GM12878 (cell line): ENCODE results near the gene MAPK8. TPM values are rescaled to one million over a fixed set of nuclear protein-coding genes. Genes with fewer than 3 reads are reported as not detected.

Source experiments
- ATAC-seq: fragments of 200-7000 bp; cut with Tn5 transposase; 3 replicates; pipeline ENCODE4 v1.9.1; 2020; ENCODE audit warnings: mild to moderate bottlenecking, moderate library complexity
- BruUV-seq: library from RNA; stranded (reverse); fragments of 400-500 nt; replicated peaks from 2 replicates; lab custom pipeline; 2021; lab: Mats Ljungman, UMichigan
- CTCF ChIA-PET: fragments of 300-600 bp; sonication (Branson Sonifier 250); formaldehyde crosslinking; extraction: SDS; loops from one replicate; lab custom pipeline; 2021; ENCODE audit warnings: inconsistent platforms; lab: Yijun Ruan, JAX
- POLR2A ChIA-PET: fragments of 350-600 bp; formaldehyde crosslinking; extraction: SDS; loops from one replicate; lab custom pipeline; 2021; ENCODE audit warnings: inconsistent platforms; lab: Charles Lee
- RAD21 ChIA-PET: fragments of 300-600 bp; sonication (Branson Sonifier 250); formaldehyde crosslinking; loops from one replicate; lab custom pipeline; 2023; ENCODE audit warnings: antibody characterized with exemption; ENCODE audit not compliant: unreplicated experiment; lab: Charles Lee
- SMC1A ChIA-PET: fragments of 300-600 bp; sonication (Branson Sonifier 250); formaldehyde crosslinking; loops from one replicate; lab custom pipeline; 2023; ENCODE audit not compliant: unreplicated experiment, uncharacterized antibody; lab: Charles Lee
- DNase-seq: peaks from one replicate; pipeline ENCODE4 v3.0.0-alpha.2; 2011; ENCODE audit warnings: low read depth, low spot score
- FAIRE-seq: peaks from 3 replicates; lab custom pipeline; 2011; peaks lifted over from hg19 to GRCh38; lab: Jason Lieb, UNC
- H2AFZ ChIP-seq: 2 replicates; pipeline ENCODE4 v1.6.0; 2011; ENCODE audit warnings: low read depth, low read length, control low read depth; ENCODE audit not compliant: control insufficient read depth
- H3K27ac ChIP-seq: 2 replicates; pipeline ENCODE4 v1.5.1; 2011; ENCODE audit warnings: control low read depth; ENCODE audit not compliant: control insufficient read depth, insufficient read depth
- H3K27me3 ChIP-seq, 2 experiments: replicated peaks in 1 of 2; 2 replicates each; pipeline versions ENCODE4 v1.6.0 to v1.6.1; 2011; ENCODE audit warnings: low read length in 1 of 2; ENCODE audit not compliant: control insufficient read depth in 2 of 2, insufficient read depth in 2 of 2
- H3K36me3 ChIP-seq, 2 experiments: 2 replicates each; pipeline ENCODE4 v1.5.1; 2011; ENCODE audit warnings: low read length in 1 of 2; ENCODE audit not compliant: control insufficient read depth in 2 of 2, insufficient read depth in 2 of 2
- H3K4me1 ChIP-seq: 2 replicates; pipeline ENCODE4 v1.6.1; 2011; ENCODE audit warnings: mild to moderate bottlenecking, low read length, moderate library complexity, mixed read lengths; ENCODE audit not compliant: control insufficient read depth, insufficient read depth
- H3K4me2 ChIP-seq: 2 replicates; pipeline ENCODE4 v1.6.0; 2011; ENCODE audit warnings: control low read depth; ENCODE audit not compliant: control insufficient read depth, insufficient read depth
- H3K4me3 ChIP-seq: fragments of 200-600 bp; sonication (generic); 2 replicates; pipeline ENCODE4 v1.5.1; 2016
- H3K79me2 ChIP-seq: 2 replicates; pipeline ENCODE4 v1.6.0; 2011; ENCODE audit warnings: low read length; ENCODE audit not compliant: control insufficient read depth, insufficient read depth
- H3K9ac ChIP-seq: 2 replicates; pipeline ENCODE4 v1.8.0; 2011; ENCODE audit warnings: low read length, control low read depth, mixed read lengths; ENCODE audit not compliant: control insufficient read depth, insufficient read depth
- H3K9me3 ChIP-seq: replicated peaks from 3 replicates; pipeline ENCODE4 v1.5.1; 2011; ENCODE audit warnings: mild to moderate bottlenecking, low read length; ENCODE audit not compliant: control insufficient read depth, insufficient read depth
- H4K20me1 ChIP-seq: 2 replicates; pipeline ENCODE4 v1.6.0; 2011; ENCODE audit not compliant: control insufficient read depth, insufficient read depth
- ATF3 ChIP-seq: IDR thresholded peaks from 2 replicates; pipeline ENCODE4 v1.6.1; 2011; ENCODE audit warnings: low read depth, mild to moderate bottlenecking, low read length, moderate library complexity, borderline replicate concordance; ENCODE audit errors: extremely low read depth
- BCL11A ChIP-seq: IDR thresholded peaks from 2 replicates; pipeline ENCODE4 v1.6.1; 2011; ENCODE audit warnings: low read depth, low read length
- CBX3 ChIP-seq: fragments of 200-600 bp; sonication (generic); IDR thresholded peaks from 2 replicates; pipeline ENCODE4 v1.6.1; 2016; ENCODE audit warnings: low read depth, borderline replicate concordance
- CTCF ChIP-seq, 3 experiments: IDR thresholded peaks in 2 of 3; conservative IDR thresholded peaks in 1 of 3; 2 replicates each; pipeline ENCODE4 v1.5.1; 2011; ENCODE audit warnings: low read depth in 3 of 3, low read length in 3 of 3, mild to moderate bottlenecking in 3 of 3, control low read depth in 2 of 3, moderate library complexity in 2 of 3, inconsistent platforms in 1 of 3, mixed read lengths in 1 of 3; ENCODE audit not compliant: control insufficient read depth in 2 of 3, insufficient read depth in 1 of 3; ENCODE audit errors: extremely low read depth in 1 of 3
- GATAD2B ChIP-seq: fragments of 450-650 bp; conservative IDR thresholded peaks from 2 replicates; pipeline ENCODE4 v1.6.1; 2017; ENCODE audit warnings: low read depth, mild to moderate bottlenecking, moderate library complexity
- HDAC2 ChIP-seq: fragments of 200-600 bp; sonication (generic); IDR thresholded peaks from 2 replicates; pipeline ENCODE4 v1.6.1; 2017
- JUNB ChIP-seq: IDR thresholded peaks from 2 replicates; pipeline ENCODE4 v1.6.1; 2016; ENCODE audit warnings: antibody characterized with exemption, mild to moderate bottlenecking
- MXI1 ChIP-seq: fragments of 150-350 bp; IDR thresholded peaks from 2 replicates; pipeline ENCODE4 v1.6.1; 2011; ENCODE audit warnings: low read depth, mild to moderate bottlenecking, inconsistent platforms, low read length, improper control_type of control experiment
- NBN ChIP-seq: fragments of 450-650 bp; IDR thresholded peaks from 2 replicates; pipeline ENCODE4 v1.6.1; 2016
- NKRF ChIP-seq: fragments of 450-650 bp; conservative IDR thresholded peaks from 2 replicates; pipeline ENCODE4 v1.6.1; 2017; ENCODE audit warnings: mild to moderate bottlenecking, moderate library complexity
- PKNOX1 ChIP-seq: fragments of 450-650 bp; IDR thresholded peaks from 2 replicates; pipeline ENCODE4 v1.6.1; 2016; ENCODE audit warnings: mild to moderate bottlenecking
- PRDM15 ChIP-seq: fragments of 450-650 bp; formaldehyde crosslinking; IDR thresholded peaks from 2 replicates; pipeline ENCODE4 v1.4.0; 2020; ENCODE audit warnings: mild to moderate bottlenecking, moderate library complexity
- ZNF207 ChIP-seq: fragments of 450-650 bp; IDR thresholded peaks from 2 replicates; pipeline ENCODE4 v1.6.1; 2014; ENCODE audit warnings: antibody characterized with exemption, mild to moderate bottlenecking, borderline replicate concordance
- WGBS: methylation state at CpG from one replicate; pipeline ENCODE4 v1.1.6; 2016; ENCODE audit warnings: low lambda C conversion rate; ENCODE audit not compliant: insufficient replicate concordance, insufficient coverage; ENCODE audit errors: missing lambda C conversion rate; 5-methylcytosine and 5-hydroxymethylcytosine counted together
- in situ Hi-C: fragments of 300-500 bp; cut with MboI; formaldehyde crosslinking; loops from 9 replicates; pipeline ENCODE4 v1.14.3; 2018; ENCODE audit warnings: mixed read lengths
- intact Hi-C: fragments of 100-400 bp; cut with micrococcal nuclease; formaldehyde crosslinking; loops from one replicate; pipeline ENCODE4 v1.14.2; 2022; ENCODE audit not compliant: unreplicated experiment
- polyA plus RNA-seq, 11 experiments: library from polyadenylated mRNA; depleted of rRNA in 4 of 11; unstranded in 6 of 11; stranded (reverse) in 5 of 11; fragments of >200 nt; fragmentation: Nextera tagmentation in 4 of 11; fragmentation: Illumina TruSeq in 1 of 11; extraction: Ambion mirVana in 4 of 11; extraction: Trizol in 1 of 11; gene quantifications; 1 replicate in 1 of 11; 2 replicates in 10 of 11; pipeline versions ENCODE4 v1.2.1 to v1.2.3, GENCODE V29; 2011 to 2016; ENCODE audit warnings: inconsistent platforms in 2 of 11, missing spikeins in 2 of 11, low read depth in 1 of 11
- total RNA-seq, 4 experiments: library from RNA; depleted of rRNA in 3 of 4; stranded (reverse); fragments of >200 nt in 3 of 4; fragmentation: Illumina TruSeq in 1 of 4; extraction: Trizol in 1 of 4; gene quantifications; 2 replicates each; pipeline versions ENCODE4 v1.2.1 to v1.2.3, GENCODE V29; 2013 to 2021

MAPK8 gene
- total and polyA plus RNA-seq, 10 of the 15 experiments (the other 5 are each of a cell fraction or from before 2014, with no cell fraction given), result 3.9 to 102 (median 40.0) TPM

GRCh38 chr10:48336978-48337599, 30.6 kb downstream of the MAPK8 start:
- peak overlapping the region; percentile 63 for H3K4me2 ChIP-seq
- ChIA-PET RAD21 (interaction anchor here (1.0 kb wide), 1 partner anchor 8 kb away, joined by 3 read pairs; no protein-coding TSS in a partner anchor), CTCF (no interaction called here), POLR2A (interaction anchor here (0.7 kb wide), 1 partner anchor 27 kb away, joined by 3 read pairs; no protein-coding TSS in a partner anchor), SMC1A (interaction anchor here (0.9 to 1.3 kb wide), 7 partner anchors 9 to 49 kb away, joined by 3 to 9 read pairs (median 4); no protein-coding TSS in a partner anchor)
- H3K9ac ChIP-seq, result no peak overlapping the region
- H3K4me3 ChIP-seq, result peak overlapping the region; percentile 26; the same call in 1 of the 2 replicates
- no peaks in the 10 kb centered on the region; the same call in 1 of the 2 replicates for H4K20me1 ChIP-seq
- peaks cover 4% of the 10 kb centered on the region; the same call in 2 of the 3 replicates for H3K9me3 ChIP-seq
- no peak overlapping the region for H2AFZ ChIP-seq
- intact Hi-C loops, result loop anchor here (2.0 kb wide), 2 partner anchors 30 to 58 kb away; partner anchors contain the start of gene MAPK8
- WGBS, result 1% methylated on average over 7 of the region's 7 CpGs
- H3K79me2 ChIP-seq, result no peaks in the 10 kb centered on the region
- no peaks in the 10 kb centered on the region for H3K27me3 ChIP-seq
- DNase-seq (peak; percentile 85), ATAC-seq (peak; percentile 92), FAIRE-seq (peak; percentile 13)
- BruUV-seq, result no TSS peak
- H3K4me1 ChIP-seq, result peaks cover 21% of the 10 kb centered on the region
- no peaks in the 10 kb centered on the region; a peak in 1 of 4 replicates for H3K36me3 ChIP-seq
- in situ Hi-C loops, result no loop called here
- peak overlapping the region; percentile 67 for H3K27ac ChIP-seq
- TF ChIP-seq NBN, result peak; percentile 97
- TF ChIP-seq PKNOX1, result peak; percentile 66; the same call in 1 of the 2 replicates
- no peak for TF ChIP-seq HDAC2
- TF ChIP-seq NKRF, result 0 out of 2 replicates have a peak, but pooled peaks have one; percentile 41
- TF ChIP-seq GATAD2B, result peak; percentile 85; the same call in 1 of the 2 replicates
- TF ChIP-seq ZNF207, result no peak
- peak; percentile 50; the same call in 1 of the 2 replicates for TF ChIP-seq MXI1
- peak; percentile 99 for TF ChIP-seq BCL11A
- TF ChIP-seq ATF3, result no peak
- no peak for TF ChIP-seq PRDM15 (CRISPR knock-in tag)
- no peak for TF ChIP-seq CBX3
- peak; percentile 100 for TF ChIP-seq JUNB
- no peak for TF ChIP-seq CTCF (IDR thresholded peaks at IDR 0.05 in 2 of 3, conservative IDR thresholded peaks at IDR 0.05 in 1 of 3; ENCODE audit: control insufficient read depth in 2 of 3, extremely low read depth in 1 of 3, insufficient read depth in 1 of 3, low read depth in 3 of 3, low read length in 3 of 3)
